GM12878 (cell line): ENCODE measurements around the gene ZNF200. TPM values are rescaled to one million over a fixed set of nuclear protein-coding genes. Genes with fewer than 3 reads are reported as not detected.

Source experiments
- BHLHE40 ChIP-seq, 2 experiments: fragments of 450-650 bp in 1 of 2; IDR thresholded peaks; 2 replicates each; pipeline ENCODE4 v1.6.1; 2011 to 2017; ENCODE audit warnings: low read depth in 2 of 2, borderline replicate concordance in 1 of 2, improper control_type of control experiment in 1 of 2, low read length in 1 of 2, mild to moderate bottlenecking in 1 of 2
- CEBPZ ChIP-seq: fragments of 150-350 bp; IDR thresholded peaks from 2 replicates; pipeline ENCODE4 v1.6.1; 2016; ENCODE audit warnings: low read depth, low read length
- CHD4 ChIP-seq: fragments of 200-600 bp; sonication (generic); IDR thresholded peaks from 2 replicates; pipeline ENCODE4 v1.6.1; 2016; ENCODE audit warnings: mild to moderate bottlenecking
- CTCF ChIP-seq, 3 experiments: IDR thresholded peaks in 2 of 3; conservative IDR thresholded peaks in 1 of 3; 2 replicates each; pipeline ENCODE4 v1.5.1; 2011; ENCODE audit warnings: low read depth in 3 of 3, low read length in 3 of 3, mild to moderate bottlenecking in 3 of 3, control low read depth in 2 of 3, moderate library complexity in 2 of 3, inconsistent platforms in 1 of 3, mixed read lengths in 1 of 3; ENCODE audit not compliant: control insufficient read depth in 2 of 3, insufficient read depth in 1 of 3; ENCODE audit errors: extremely low read depth in 1 of 3
- EGR1 ChIP-seq, 2 experiments: IDR thresholded peaks; 1 replicate in 1 of 2; 2 replicates in 1 of 2; pipeline ENCODE4 v1.6.1; 2011 to 2012; ENCODE audit warnings: low read depth in 2 of 2, low read length in 2 of 2, borderline replicate concordance in 1 of 2, mild to moderate bottlenecking in 1 of 2, moderate library complexity in 1 of 2
- FOXK2 ChIP-seq: fragments of 450-650 bp; IDR thresholded peaks from 2 replicates; pipeline ENCODE4 v1.6.1; 2017; ENCODE audit warnings: mild to moderate bottlenecking, moderate library complexity
- GATAD2B ChIP-seq: fragments of 450-650 bp; conservative IDR thresholded peaks from 2 replicates; pipeline ENCODE4 v1.6.1; 2017; ENCODE audit warnings: low read depth, mild to moderate bottlenecking, moderate library complexity
- IKZF1 ChIP-seq: fragments of 450-650 bp; conservative IDR thresholded peaks from 2 replicates; pipeline ENCODE4 v1.6.1; 2017; ENCODE audit warnings: antibody characterized with exemption, mild to moderate bottlenecking
- IKZF2 ChIP-seq, 2 experiments: fragments of 450-650 bp; IDR thresholded peaks; 2 replicates each; pipeline ENCODE4 v1.6.1; 2017; ENCODE audit warnings: mild to moderate bottlenecking in 2 of 2, moderate library complexity in 2 of 2
- IRF4 ChIP-seq: IDR thresholded peaks from 2 replicates; pipeline ENCODE4 v1.6.1; 2011; ENCODE audit warnings: low read depth, low read length
- MXI1 ChIP-seq: fragments of 150-350 bp; IDR thresholded peaks from 2 replicates; pipeline ENCODE4 v1.6.1; 2011; ENCODE audit warnings: low read depth, mild to moderate bottlenecking, inconsistent platforms, low read length, improper control_type of control experiment
- PBX3 ChIP-seq: IDR thresholded peaks from 2 replicates; pipeline ENCODE4 v1.6.1; 2011; ENCODE audit warnings: mild to moderate bottlenecking, low read depth, low read length, moderate library complexity; ENCODE audit not compliant: insufficient replicate concordance
- PKNOX1 ChIP-seq: fragments of 450-650 bp; IDR thresholded peaks from 2 replicates; pipeline ENCODE4 v1.6.1; 2016; ENCODE audit warnings: mild to moderate bottlenecking
- POLR2AphosphoS5 ChIP-seq: IDR thresholded peaks from 2 replicates; pipeline ENCODE4 v1.6.1; 2011; ENCODE audit warnings: mild to moderate bottlenecking, low read length, inconsistent platforms
- RAD51 ChIP-seq: fragments of 450-650 bp; IDR thresholded peaks from 2 replicates; pipeline ENCODE4 v1.6.1; 2016; ENCODE audit warnings: moderate library complexity, mild to moderate bottlenecking, inconsistent platforms
- RB1 ChIP-seq: fragments of 450-650 bp; formaldehyde crosslinking; IDR thresholded peaks from 2 replicates; pipeline ENCODE4 v1.6.1; 2017; ENCODE audit warnings: mild to moderate bottlenecking, borderline replicate concordance
- SUPT20H ChIP-seq: IDR thresholded peaks from 2 replicates; pipeline ENCODE4 v1.6.1; 2011; ENCODE audit warnings: low read depth, mild to moderate bottlenecking, low read length, moderate library complexity, borderline replicate concordance; ENCODE audit not compliant: control insufficient read depth
- WRNIP1 ChIP-seq: IDR thresholded peaks from 2 replicates; pipeline ENCODE4 v1.6.1; 2011; ENCODE audit warnings: low read depth, low read length, improper control_type of control experiment, borderline replicate concordance
- ZBED1 ChIP-seq: IDR thresholded peaks from 2 replicates; pipeline ENCODE4 v1.6.1; 2016; ENCODE audit warnings: borderline replicate concordance
- ZNF217 ChIP-seq: fragments of 450-650 bp; IDR thresholded peaks from 2 replicates; pipeline ENCODE4 v1.6.1; 2017; ENCODE audit warnings: antibody characterized with exemption, mild to moderate bottlenecking
- polyA plus RNA-seq, 11 experiments: library from polyadenylated mRNA; depleted of rRNA in 4 of 11; unstranded in 6 of 11; stranded (reverse) in 5 of 11; fragments of >200 nt; fragmentation: Nextera tagmentation in 4 of 11; fragmentation: Illumina TruSeq in 1 of 11; extraction: Ambion mirVana in 4 of 11; extraction: Trizol in 1 of 11; gene quantifications; 1 replicate in 1 of 11; 2 replicates in 10 of 11; pipeline versions ENCODE4 v1.2.1 to v1.2.3, GENCODE V29; 2011 to 2016; ENCODE audit warnings: inconsistent platforms in 2 of 11, missing spikeins in 2 of 11, low read depth in 1 of 11
- total RNA-seq, 4 experiments: library from RNA; depleted of rRNA in 3 of 4; stranded (reverse); fragments of >200 nt in 3 of 4; fragmentation: Illumina TruSeq in 1 of 4; extraction: Trizol in 1 of 4; gene quantifications; 2 replicates each; pipeline versions ENCODE4 v1.2.1 to v1.2.3, GENCODE V29; 2013 to 2021

ZNF200 gene
- total and polyA plus RNA-seq, 10 of the 15 experiments (the other 5 are each of a cell fraction or from before 2014, with no cell fraction given) = 4.0 to 13.9 (median 9.6) TPM

GRCh38 chr16:3282730-3283542, 48.0 kb upstream of the ZNF200 start, which contains the start of gene ZNF263 (continued):
- TF ChIP-seq IKZF2 (IDR thresholded peaks at IDR 0.05) (peak; percentile 82), RB1 (peak; percentile 68; the same call in 1 of the 2 replicates), CHD4 (no peak), WRNIP1 (0 out of 2 replicates have a peak, but pooled peaks have one; percentile 49), PKNOX1 (peak; percentile 86), BHLHE40 (IDR thresholded peaks at IDR 0.05; ENCODE audit: borderline replicate concordance in 1 of 2, low read depth in 2 of 2, low read length in 1 of 2) (peak; percentile 100), IRF4 (no peak), POLR2AphosphoS5 (peak; percentile 86), CEBPZ (0 out of 2 replicates have a peak, but pooled peaks have one; percentile 22), GATAD2B (peak; percentile 64), EGR1 (IDR thresholded peaks at IDR 0.05; ENCODE audit: borderline replicate concordance in 1 of 2, low read depth in 2 of 2, low read length in 2 of 2) (peak in 1 of 2 experiments; percentile 30; a peak in 1 of 3 replicates), MXI1 (peak; percentile 93), ZNF217 (no peak), FOXK2 (peak; percentile 61), CTCF (IDR thresholded peaks at IDR 0.05 in 2 of 3, conservative IDR thresholded peaks at IDR 0.05 in 1 of 3; ENCODE audit: control insufficient read depth in 2 of 3, extremely low read depth in 1 of 3, insufficient read depth in 1 of 3, low read depth in 3 of 3, low read length in 3 of 3) (no peak), ZBED1 (no peak), RAD51 (peak; percentile 96), IKZF1 (peak; percentile 95), PBX3 (peak; percentile 36), SUPT20H (no peak)
